ENCODE data around the gene THBS4.
"Not testable (repeated sequence)": the region's sequence is repeated elsewhere in the genome, so short reads cannot be mapped to it uniquely, and the experiment has no call there.

THBS4 gene

DNA sequence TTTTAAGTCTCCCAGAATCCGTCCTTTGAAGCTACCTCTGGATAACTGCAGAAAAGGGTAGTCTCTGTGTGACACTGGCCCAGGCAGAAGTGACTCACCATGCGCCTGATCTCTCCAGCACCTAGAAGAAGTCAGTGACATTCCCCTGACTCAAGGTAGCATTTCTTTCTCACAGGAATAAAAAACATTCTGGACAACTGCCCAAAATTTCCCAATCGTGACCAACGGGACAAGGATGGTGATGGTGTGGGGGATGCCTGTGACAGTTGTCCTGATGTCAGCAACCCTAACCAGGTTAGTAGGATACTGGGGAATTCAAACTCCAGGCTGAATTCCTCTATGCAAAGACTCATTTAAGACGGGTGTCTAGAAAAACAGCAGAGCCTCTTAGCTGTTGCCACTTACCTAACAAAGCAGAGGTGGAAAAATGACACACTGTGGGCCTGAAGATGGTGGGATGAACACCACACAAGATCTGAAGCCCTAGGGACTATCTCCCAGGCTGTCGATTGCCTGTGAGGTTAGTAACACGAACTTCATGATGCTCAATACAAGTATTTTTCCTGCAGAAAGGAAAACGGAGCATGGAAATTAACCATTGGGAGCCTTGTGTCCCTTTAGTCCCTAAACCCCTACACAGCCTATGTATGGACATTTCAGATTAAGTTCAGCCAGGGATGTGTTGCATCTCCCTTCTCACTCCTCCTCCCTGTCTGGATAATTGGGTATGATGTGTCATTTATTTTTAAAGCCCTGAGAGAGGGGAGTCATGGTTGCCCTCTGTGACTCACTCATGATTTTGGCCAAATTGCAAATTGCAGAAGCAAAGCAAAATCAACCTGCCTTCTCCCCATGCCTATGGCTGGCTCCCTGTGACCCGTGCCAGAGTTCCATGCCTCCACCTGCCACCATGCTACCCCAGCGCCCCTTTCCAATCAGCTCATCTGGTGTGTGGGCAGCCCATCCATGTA lies 37.2 kb downstream of the THBS4 start:
- DNase-seq (ENCODE audit: extremely low read depth in 1 of 2, low read depth in 1 of 2), result no peak

DNA sequence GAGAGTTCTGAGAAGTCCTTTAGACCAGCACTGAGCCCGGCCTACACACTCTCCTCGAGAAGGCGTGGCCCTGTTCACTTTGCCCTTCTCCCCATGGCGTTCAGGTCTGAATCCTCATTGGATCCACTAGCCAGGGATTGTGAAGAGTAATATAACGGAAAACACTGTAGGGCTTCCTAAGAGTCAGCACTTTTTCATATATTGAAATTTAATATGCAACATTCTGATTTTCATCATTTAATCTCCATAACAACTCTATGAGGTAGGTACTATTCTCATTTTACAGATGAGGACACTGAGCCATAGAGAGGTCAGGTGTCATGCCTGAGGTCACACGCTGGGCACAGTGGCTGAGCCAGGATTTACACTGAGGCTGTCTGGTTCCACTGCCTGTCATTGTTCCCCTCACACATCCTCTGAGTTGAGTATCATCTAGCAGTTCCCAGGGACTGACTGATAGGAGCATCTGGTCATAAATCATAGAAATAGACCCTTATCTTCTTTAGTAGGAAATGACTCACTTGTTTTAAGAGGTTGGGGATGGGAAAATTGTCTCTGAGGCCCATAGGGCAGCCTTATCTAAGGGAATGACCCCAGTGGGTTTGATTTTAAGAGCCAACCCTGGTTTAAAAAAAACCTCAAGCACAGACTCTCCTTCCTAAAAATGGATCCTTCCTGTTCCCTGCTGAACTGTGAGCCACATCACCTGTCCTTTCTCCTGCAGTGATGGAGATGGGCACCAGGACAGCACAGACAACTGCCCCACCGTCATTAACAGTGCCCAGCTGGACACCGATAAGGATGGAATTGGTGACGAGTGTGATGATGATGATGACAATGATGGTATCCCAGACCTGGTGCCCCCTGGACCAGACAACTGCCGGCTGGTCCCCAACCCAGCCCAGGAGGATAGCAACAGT lies 41.2 kb downstream of the THBS4 start:
- no peak for DNase-seq (ENCODE audit: extremely low read depth in 1 of 2, low read depth in 1 of 2)

GRCh38 chr5:80077051-80077714 lies 42.0 kb downstream of the THBS4 start:
- no peak for DNase-seq (ENCODE audit: extremely low read depth in 1 of 2, low read depth in 1 of 2)

- DNase-seq (ENCODE audit: extremely low read depth in 1 of 2, low read depth in 1 of 2), result no peak
These were observed 43.8 kb downstream of the THBS4 start for GRCh38 chr5:80078921-80079320.

DNA sequence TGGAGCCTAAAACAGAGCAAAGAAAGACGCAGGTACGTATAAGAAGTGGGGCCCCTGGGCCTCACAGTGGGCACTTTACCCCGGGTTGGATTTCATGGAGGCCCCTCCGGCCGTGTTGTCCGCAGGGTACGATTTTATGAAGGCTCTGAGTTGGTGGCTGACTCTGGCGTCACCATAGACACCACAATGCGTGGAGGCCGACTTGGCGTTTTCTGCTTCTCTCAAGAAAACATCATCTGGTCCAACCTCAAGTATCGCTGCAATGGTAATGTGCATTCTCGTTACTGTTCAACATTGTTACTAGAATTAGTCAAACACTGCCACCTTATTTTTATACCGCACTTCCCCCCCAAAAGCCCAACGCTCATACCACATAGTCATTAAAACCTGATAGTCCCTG lies 47.1 kb downstream of the THBS4 start:
- DNase-seq (ENCODE audit: extremely low read depth in 1 of 2, low read depth in 1 of 2), result no peak

DNA sequence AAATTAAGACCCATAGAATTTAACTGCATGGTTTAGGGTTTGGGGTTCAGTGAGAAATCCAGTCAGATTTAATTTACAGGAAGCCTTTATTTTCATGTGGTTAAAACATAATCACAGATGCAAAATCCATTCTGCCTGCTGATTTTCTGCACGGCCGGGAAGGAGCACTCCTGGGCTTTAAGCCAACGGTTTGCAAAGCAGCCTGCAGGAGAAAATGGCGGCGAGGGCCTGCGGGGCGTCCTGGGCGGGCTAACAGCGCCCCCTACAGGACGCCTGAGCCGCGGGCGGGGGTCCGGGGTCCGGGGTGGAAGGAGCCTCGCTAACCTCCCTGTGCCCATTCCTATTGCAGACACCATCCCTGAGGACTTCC lies 47.6 kb downstream of the THBS4 start:
- peak in 1 of 2 donors; percentile 19 for DNase-seq (ENCODE audit: extremely low read depth in 1 of 2, low read depth in 1 of 2)

DNA sequence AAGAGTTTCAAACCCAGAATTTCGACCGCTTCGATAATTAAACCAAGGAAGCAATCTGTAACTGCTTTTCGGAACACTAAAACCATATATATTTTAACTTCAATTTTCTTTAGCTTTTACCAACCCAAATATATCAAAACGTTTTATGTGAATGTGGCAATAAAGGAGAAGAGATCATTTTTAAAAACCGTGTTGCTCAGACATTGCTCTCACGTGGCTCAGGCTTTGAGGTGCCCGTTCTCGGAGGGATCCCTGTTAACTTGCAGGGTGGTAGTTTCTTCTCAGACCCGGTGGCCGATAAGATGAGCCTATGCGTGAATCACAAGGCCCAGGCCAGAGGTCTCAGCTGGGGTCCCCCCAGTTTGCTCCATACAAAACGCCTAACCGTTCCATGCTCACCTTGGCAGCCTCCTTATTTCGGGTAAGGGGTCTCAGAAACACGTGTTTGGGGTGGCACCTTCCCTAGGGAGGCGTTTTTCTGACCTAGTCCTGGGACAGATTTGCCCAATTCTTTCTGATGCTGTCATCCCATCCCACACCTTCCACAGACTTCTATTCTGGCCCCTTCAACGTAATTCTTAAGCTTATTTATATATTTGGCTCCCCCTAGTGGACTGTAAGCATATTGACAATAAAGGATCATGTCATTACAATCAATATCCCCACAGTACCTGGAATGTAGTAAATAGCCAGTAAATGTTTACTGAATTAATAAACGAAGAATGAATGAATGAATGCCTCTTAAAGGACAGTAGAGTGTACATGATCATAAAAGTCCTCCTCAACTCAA lies 48.1 kb downstream of the THBS4 start:
- no peak for DNase-seq (ENCODE audit: extremely low read depth in 1 of 2, low read depth in 1 of 2)

- no peak for DNase-seq (ENCODE audit: extremely low read depth in 1 of 2, low read depth in 1 of 2)
These were observed 55.7 kb downstream of the THBS4 start for GRCh38 chr5:80090884-80091166.

GRCh38 chr5:80091792-80092192 lies 56.6 kb downstream of the THBS4 start:
- not testable (repeated sequence) for DNase-seq (ENCODE audit: extremely low read depth in 1 of 2, low read depth in 1 of 2)

DNA sequence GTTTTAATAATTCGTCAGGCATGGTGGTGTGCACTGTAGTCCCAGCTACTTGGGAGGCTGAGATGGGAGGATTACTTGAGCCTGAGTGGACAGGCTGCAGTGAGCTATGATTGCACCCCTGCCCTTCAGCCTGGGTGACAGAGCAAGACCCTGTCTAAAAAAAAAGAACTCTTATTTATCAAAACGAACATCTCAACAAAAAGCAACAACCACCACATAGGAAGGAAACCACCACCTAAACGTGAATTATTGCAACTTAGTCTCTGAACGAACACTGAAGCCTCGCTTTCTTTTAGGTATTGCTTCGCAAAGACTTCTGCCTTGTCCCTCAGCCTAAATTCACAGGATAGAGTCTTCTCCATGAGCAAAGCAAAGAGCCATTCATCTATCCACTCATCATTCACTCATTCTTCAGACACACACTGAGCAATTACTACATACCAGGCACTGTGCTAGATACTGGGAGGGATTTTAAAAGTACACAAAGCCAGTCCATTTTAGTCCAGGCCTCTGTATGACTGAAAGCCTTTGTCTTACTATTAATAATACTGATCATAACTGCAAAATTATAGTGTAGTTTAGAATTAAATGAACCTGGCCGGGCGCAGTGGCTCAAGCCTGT lies 57.4 kb downstream of the THBS4 start:
- DNase-seq (ENCODE audit: extremely low read depth in 1 of 2, low read depth in 1 of 2), result no peak

GRCh38 chr5:80093796-80094195 lies 58.6 kb downstream of the THBS4 start:
- DNase-seq (ENCODE audit: extremely low read depth in 1 of 2, low read depth in 1 of 2), result no peak

DNA sequence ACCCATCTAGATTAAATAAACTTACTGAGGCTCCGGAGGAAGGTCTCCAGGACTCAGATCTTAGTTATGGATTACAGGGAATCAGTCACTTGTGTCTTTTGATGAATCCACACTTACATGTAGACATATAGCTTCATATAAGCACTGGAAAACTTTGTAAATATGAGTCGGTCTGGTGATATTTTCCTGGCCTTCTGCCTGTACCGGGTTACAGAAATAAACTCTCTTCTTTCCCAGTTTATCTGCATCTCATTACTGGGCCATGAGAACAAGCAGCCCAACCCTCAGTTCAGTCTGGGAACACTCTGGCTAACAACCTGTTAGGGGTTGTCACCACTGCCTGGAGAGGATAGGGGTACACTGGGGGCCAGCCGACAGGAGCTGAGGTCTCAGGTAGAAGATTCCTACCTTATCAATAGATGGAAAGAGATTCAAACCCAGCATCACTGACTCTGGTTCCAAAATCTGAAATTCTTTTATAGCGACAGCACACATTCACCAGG lies 59.1 kb downstream of the THBS4 start:
- DNase-seq (ENCODE audit: extremely low read depth in 1 of 2, low read depth in 1 of 2), result no peak

GRCh38 chr5:80097451-80097850 lies 62.3 kb downstream of the THBS4 start:
- no peak for DNase-seq (ENCODE audit: extremely low read depth in 1 of 2, low read depth in 1 of 2)

- no peak for DNase-seq (ENCODE audit: extremely low read depth in 1 of 2, low read depth in 1 of 2)
These were observed 66.8 kb downstream of the THBS4 start for GRCh38 chr5:80101993-80102392.

- no peak for DNase-seq (ENCODE audit: extremely low read depth in 1 of 2, low read depth in 1 of 2)
These were observed 68.2 kb downstream of the THBS4 start for GRCh38 chr5:80103371-80103770.

DNA sequence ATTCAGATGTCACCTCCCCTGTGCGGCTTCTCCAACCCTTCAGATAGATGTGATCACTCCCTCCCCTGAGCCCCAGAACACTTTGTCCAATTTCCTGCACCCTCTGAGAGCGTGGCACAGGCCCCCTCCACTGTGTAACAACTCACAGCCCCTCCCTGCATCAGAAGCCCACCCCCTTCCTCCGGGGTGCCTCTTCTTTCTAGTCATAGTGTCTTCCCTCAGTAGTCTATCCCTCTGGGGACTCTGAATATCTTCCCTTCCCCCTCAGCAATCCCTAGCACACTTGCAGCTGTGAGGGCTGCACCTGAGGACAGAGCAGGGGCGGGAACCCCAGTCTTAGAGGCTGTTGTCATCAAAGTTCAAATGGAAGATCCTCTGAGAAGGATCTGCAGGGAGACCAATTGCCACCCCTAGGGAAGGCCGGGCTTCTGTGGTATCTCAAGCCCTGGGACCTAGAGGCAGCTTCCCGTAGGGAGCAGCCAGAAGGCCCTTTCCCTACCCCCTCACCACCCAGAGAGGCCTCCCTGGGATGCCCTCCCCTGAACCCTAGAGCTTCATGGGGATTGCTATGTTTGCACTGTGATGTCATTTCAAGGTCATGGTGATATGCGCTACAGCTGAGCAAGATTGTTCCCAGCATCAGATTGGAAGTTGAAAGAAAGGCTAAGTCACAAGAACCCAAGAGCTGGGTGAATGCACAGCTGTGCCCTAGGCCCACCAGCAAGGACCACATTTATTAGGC lies 70.7 kb downstream of the THBS4 start:
- no peak for DNase-seq (ENCODE audit: extremely low read depth in 1 of 2, low read depth in 1 of 2)

DNA sequence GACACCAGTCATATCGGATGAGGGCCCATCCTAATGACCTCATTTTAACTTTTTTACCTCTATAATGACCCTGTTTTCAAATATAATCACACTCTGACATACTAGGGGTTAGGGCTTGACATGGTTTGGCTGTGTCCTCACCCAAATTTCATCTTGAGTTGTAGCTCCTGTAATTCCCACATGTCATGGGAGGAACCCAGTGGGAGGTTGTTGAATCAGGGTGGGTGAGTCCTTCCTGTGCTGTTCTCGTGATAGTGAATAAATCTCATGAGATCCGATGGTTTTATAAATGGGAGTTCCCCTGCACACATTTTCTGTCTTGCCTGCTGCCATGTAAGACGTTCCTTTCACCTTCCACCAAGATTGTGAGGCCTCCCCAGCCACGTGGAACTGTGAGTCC lies 71.8 kb downstream of the THBS4 start:
- DNase-seq (ENCODE audit: extremely low read depth in 1 of 2, low read depth in 1 of 2), result no peak

DNA sequence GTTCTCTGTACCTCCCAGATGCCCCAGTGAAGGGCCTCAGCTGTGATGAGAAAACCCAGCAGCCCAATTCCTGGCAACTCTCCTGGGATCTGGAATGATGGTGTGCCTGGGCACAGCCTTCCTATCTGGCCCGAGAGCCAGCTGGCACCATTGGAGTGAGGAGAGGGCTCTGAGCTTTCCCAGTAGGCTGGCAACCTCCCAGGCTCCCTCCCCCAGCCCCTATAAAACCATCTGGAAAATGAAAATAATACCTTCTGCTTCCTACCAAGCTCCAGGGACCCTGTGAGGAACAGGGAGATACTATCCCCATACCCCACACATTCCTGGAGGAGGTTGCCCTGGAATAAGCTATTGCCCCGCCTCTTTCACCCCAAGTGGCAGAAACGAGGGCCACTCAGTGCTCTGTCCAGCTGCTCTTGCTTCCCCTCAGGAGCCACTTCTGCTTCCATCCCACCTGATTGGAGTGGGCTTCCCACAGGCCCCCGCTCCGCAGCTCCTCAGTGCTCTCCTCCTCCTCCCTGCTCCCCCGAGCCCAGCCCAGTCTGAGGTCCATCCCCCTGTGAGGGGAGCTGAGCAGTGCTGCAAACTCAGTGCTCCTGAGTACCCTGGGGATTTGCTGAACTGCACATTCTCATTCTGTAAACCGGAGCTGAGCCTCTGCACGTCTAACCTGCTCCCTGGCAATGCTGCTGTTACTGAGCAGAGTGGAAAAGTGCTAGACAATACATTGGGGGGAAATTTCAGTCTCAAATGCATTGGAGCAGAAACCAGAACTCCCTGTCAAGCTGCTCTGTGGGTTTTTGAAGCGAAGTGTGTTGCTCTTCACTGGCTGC lies 74.7 kb downstream of the THBS4 start:
- no peak for DNase-seq (ENCODE audit: extremely low read depth in 1 of 2, low read depth in 1 of 2)

All from activated CD8-positive, alpha-beta memory T cell treated with anti-CD3 and anti-CD28 coated beads for 1 hour (primary cell).